ENCODE results near the gene PTPRS.

Gene PTPRS

GRCh38 chr19:5334824-5335500, 5.7 kb downstream of the PTPRS start (continued):
- TF ChIP-seq ZBTB44 (tag by site-specific recombination; IDR thresholded peaks at IDR 0.05) (no peak), ZNF202 (tag by site-specific recombination; IDR thresholded peaks at IDR 0.05; ENCODE audit: borderline replicate concordance) (no peak), TRIM28 (IDR thresholded peaks at IDR 0.05; ENCODE audit: borderline replicate concordance, low read length) (no peak), ZNF513 (tag by site-specific recombination; IDR thresholded peaks at IDR 0.05) (no peak), ZBTB1 (tag by site-specific recombination; IDR thresholded peaks at IDR 0.05) (no peak), ZNF555 (tag by site-specific recombination; conservative IDR thresholded peaks at IDR 0.05) (no peak), ZNF558 (tag by site-specific recombination; IDR thresholded peaks at IDR 0.05) (no peak), ZNF701 (tag by site-specific recombination; IDR thresholded peaks at IDR 0.05) (no peak)

GRCh38 chr19:5334366-5334739, 6.3 kb downstream of the PTPRS start:
- ChIA-PET CTCF (interaction anchor here (0.6 kb wide), 2 partner anchors 34 to 336 kb away, joined by 4 to 5 read pairs; no protein-coding TSS in a partner anchor), POLR2A (interaction anchor here (1.1 kb wide), 1 partner anchor 288 kb away, joined by 3 read pairs; the partner anchor contains the start of genes SAFB and SAFB2)
- Histone ChIP-seq H3K9me3 (ENCODE audit: control insufficient read depth, insufficient read depth, low read depth, low read length) (no peaks in the 10 kb centered on the region), H3K4me1 (ENCODE audit: control insufficient read depth, insufficient read depth, low read length) (no peaks in the 10 kb centered on the region; the same call in 1 of the 2 replicates), H3K27ac (ENCODE audit: extremely low read depth, low read depth, low read length) (no peak overlapping the region), H3K36me3 (ENCODE audit: control insufficient read depth in 2 of 2, insufficient read depth in 1 of 2, low read length in 2 of 2) (no peaks in the 10 kb centered on the region), H3K4me3 (ENCODE audit: low read depth, low read length) (no peak overlapping the region)
- no peak for TF ChIP-seq ZNF121 (tag by site-specific recombination; IDR thresholded peaks at IDR 0.05)
- TF ChIP-seq ZNF600 (tag by site-specific recombination; IDR thresholded peaks at IDR 0.05), result no peak
- TF ChIP-seq PRDM1 (tag by site-specific recombination; IDR thresholded peaks at IDR 0.05), result no peak
- no peak for TF ChIP-seq ZNF26 (tag by site-specific recombination; IDR thresholded peaks at IDR 0.05)
- no peak for TF ChIP-seq ZFP3 (tag by site-specific recombination; IDR thresholded peaks at IDR 0.05; ENCODE audit: low read depth)
- TF ChIP-seq ZNF626 (tag by site-specific recombination; IDR thresholded peaks at IDR 0.05), result no peak
- TF ChIP-seq MYNN (tag by site-specific recombination; IDR thresholded peaks at IDR 0.05; ENCODE audit: borderline replicate concordance), result no peak
- TF ChIP-seq ZNF133 (tag by site-specific recombination; IDR thresholded peaks at IDR 0.05), result no peak
- peak; percentile 88 for TF ChIP-seq ZNF768 (tag by site-specific recombination; IDR thresholded peaks at IDR 0.05)

- Histone ChIP-seq H3K4me3 (ENCODE audit: low read depth, low read length) (no peak overlapping the region), H3K27ac (ENCODE audit: extremely low read depth, low read depth, low read length) (no peak overlapping the region), H3K9me3 (ENCODE audit: control insufficient read depth, insufficient read depth, low read depth, low read length) (no peaks in the 10 kb centered on the region), H3K4me1 (ENCODE audit: control insufficient read depth, insufficient read depth, low read length) (no peaks in the 10 kb centered on the region; the same call in 1 of the 2 replicates), H3K36me3 (ENCODE audit: control insufficient read depth in 2 of 2, insufficient read depth in 1 of 2, low read length in 2 of 2) (no peaks in the 10 kb centered on the region)
- POLR2A ChIA-PET, result interaction anchor here (0.6 to 1.1 kb wide), 2 partner anchors 13 to 289 kb away, joined by 3 read pairs; partner anchors contain the start of genes SAFB and SAFB2
- TF ChIP-seq ZIC2 (tag by site-specific recombination; IDR thresholded peaks at IDR 0.05), result 0 out of 2 replicates have a peak, but pooled peaks have one; percentile 14
- TF ChIP-seq ZNF24 (tag by site-specific recombination; IDR thresholded peaks at IDR 0.05), result 0 out of 2 replicates have a peak, but pooled peaks have one; percentile 29
- 0 out of 2 replicates have a peak, but pooled peaks have one; percentile 14 for TF ChIP-seq REST (tag by site-specific recombination; IDR thresholded peaks at IDR 0.05)
- TF ChIP-seq ZNF777 (tag by site-specific recombination; IDR thresholded peaks at IDR 0.05; ENCODE audit: borderline replicate concordance), result no peak
- TF ChIP-seq ZNF701 (tag by site-specific recombination; IDR thresholded peaks at IDR 0.05), result peak; percentile 98
- TF ChIP-seq ZFP3 (tag by site-specific recombination; IDR thresholded peaks at IDR 0.05; ENCODE audit: low read depth), result no peak
- CTCF ChIA-PET, result interaction anchor here (0.6 kb wide), 2 partner anchors 34 to 1085 kb away, joined by 3 to 4 read pairs; no protein-coding TSS in a partner anchor
Measured at GRCh38 chr19:5333581-5334365, 6.8 kb downstream of the PTPRS start.
